GM21723 (cell line): ENCODE results near the gene RBMS2.
A peak's percentile ranks its signal among the peaks of the same experiment; 100 is the strongest.
"Not testable (repeated sequence)": the region's sequence is repeated elsewhere in the genome, so short reads cannot be mapped to it uniquely, and the experiment has no call there.

ENCODE experiments used
- ATAC-seq: cut with Tn5 transposase; IDR thresholded peaks from one replicate; pipeline ENCODE4 v1.9.1; 2021; ENCODE audit warnings: mild to moderate bottlenecking, moderate library complexity; ENCODE audit not compliant: unreplicated experiment

Gene RBMS2

DNA sequence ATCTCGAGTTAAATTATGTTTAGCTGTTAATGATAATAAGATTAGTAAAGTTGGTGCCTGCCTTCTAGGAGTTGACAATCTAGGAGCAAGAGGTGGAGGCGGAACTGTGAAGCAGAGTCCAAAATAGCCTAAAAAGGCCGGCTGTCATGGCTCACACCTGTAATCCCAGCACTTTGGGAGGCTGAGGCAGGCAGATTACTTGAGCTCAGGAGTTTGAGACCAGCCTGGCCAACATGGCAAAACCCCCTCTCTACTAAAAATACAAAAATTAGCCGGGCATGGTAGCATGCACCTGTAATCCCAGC lies 7.7 kb upstream of the RBMS2 start:
- ATAC-seq: not testable (repeated sequence)

- no peak for ATAC-seq
These were observed 3.8 kb upstream of the RBMS2 start for GRCh38 chr12:56517854-56518253.

GRCh38 chr12:56518570-56518969 lies 3.0 kb upstream of the RBMS2 start:
- no peak for ATAC-seq

DNA sequence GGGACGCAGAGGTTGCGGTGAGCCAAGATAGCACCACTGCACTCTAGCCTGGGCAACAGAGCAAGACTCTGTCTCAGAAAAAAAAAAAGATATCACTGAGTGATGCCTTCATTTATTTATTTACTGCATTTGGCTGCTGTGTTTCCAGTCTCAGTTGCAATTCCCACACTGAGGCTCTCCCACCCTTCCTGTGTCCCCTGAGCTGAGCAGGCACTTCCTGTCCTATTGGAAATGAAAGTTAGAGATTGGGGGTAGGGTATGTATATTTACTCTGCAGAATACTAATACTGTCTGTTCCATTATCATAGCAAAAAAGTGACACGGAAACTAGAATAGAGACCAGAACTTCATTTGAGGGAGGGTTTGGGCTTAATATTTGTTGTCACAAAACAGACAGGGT lies 1.6 kb upstream of the RBMS2 start:
- no peak for ATAC-seq

DNA sequence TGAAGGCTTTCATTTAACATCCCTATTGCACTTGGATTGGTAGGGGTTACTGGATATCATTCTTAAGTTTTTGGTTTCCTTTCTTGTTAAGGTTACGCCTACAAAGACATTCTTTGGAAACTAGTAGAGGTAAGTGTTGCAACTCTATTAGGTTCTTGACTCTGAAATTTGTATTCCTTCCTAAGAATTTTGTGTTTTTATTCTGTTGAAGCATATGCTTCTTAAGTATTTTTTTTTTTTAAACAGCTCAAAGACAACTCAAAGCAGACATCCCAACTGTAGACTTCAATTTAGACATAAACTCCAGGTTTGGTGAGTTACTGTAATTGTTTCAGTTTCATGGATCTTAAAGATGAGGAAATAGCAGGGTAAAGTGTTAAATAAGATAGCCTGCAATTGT lies 1.1 kb upstream of the RBMS2 start:
- ATAC-seq: no peak

DNA sequence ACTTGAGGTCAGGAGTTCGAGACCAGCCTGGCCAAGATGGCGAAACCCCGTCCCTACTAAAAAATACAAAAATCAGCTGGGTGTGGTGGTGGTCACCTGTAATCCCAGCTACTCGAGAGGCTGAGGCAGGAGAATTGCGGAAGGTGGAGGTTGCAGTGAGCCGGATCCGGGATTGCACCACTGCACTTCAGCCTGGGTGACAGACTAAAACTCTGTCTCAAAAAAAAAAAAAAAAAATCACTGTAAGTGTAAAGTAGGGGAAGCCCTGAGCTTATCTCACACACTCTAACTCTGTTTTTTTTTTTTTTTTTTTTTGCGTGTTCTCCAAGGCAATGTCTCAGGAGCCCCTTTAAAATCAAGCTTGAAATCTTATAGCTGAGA lies 421 bp upstream of the RBMS2 start:
- peak; percentile 9 for ATAC-seq

- no peak for ATAC-seq
These were observed 982 bp downstream of the RBMS2 start for GRCh38 chr12:56522411-56523193.

GRCh38 chr12:56528846-56529245 lies 7.2 kb downstream of the RBMS2 start:
- no peak for ATAC-seq

DNA sequence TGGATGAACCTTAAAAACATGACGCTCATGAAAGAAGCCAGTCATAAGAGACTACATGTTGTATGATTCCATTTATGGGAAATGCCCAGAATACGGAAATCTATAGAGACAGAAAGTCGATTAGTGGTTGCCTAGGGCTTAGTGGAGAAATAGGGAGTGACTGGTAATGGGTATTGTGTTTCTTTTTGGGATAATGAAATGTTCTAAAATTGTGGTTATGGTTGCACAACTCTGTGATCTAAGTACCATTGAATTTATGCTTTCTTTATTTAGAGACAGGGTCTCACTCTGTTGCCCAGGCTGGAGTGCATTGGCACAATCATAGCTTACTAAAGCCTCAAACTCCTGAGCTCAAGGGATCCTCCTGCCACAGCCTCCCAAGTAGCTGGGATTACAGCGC lies 8.0 kb downstream of the RBMS2 start:
- ATAC-seq: no peak

- no peak for ATAC-seq
These were observed 8.9 kb downstream of the RBMS2 start for GRCh38 chr12:56530390-56531055.

DNA sequence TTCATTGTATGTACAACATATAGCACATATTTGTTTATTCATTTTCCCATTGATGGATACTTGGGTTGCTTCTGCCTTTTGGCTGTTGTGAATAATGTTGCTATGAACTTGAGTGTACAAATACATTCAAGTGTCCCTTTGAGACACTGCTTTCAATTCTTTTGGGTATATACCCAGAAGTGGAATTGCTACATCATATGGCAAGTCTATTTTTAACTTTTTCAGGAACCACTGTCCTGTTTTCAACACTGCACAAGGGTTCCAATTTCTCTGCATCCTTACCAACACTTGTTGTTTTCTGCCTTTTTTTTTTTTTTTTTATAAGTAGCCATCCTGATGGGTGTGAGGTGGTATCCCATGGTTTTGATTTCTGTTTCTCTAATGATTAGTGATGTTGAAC lies 15.9 kb downstream of the RBMS2 start:
- ATAC-seq: no peak

DNA sequence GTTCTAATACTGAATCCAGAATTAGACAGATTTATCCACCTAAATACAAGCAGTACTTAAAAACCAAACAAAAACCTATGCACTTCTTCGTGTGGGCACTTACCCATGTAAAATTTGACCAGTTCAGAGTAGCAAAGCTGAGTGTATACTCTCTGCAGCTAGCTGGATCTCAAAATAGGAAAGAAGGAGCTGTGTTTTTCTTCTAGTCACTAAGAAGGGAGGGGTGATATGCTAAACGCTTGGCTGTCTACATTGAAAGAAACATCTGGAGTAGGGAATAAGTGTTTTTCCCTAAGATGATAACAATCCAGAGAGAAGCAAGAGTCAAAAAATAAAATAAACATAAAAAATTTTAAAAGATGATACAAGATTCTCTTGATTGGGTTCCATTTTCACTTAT lies 20.0 kb downstream of the RBMS2 start:
- ATAC-seq: no peak

- no peak for ATAC-seq
These were observed 20.5 kb downstream of the RBMS2 start for GRCh38 chr12:56542164-56542563.

GRCh38 chr12:56545023-56545604 lies 23.5 kb downstream of the RBMS2 start:
- no peak for ATAC-seq

DNA sequence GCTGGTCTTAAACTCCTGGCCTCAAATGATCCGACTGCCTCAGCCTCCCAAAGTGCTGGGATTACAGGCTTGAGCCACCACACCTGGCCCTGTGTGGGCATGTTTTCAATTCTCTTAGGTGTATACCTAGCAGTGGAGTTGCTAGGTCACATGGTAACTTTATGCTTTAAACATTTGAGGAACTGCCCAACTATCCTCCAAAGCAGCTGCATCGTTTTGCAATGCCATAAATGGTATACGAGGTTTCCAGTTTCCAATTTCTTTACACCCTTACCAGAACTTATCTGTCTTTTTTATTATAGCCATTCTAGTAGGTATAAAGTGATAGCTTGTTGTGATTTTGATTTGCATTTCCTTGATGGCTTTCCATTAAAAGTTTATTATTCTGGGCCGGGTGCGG lies 25.1 kb downstream of the RBMS2 start:
- ATAC-seq: no peak

DNA sequence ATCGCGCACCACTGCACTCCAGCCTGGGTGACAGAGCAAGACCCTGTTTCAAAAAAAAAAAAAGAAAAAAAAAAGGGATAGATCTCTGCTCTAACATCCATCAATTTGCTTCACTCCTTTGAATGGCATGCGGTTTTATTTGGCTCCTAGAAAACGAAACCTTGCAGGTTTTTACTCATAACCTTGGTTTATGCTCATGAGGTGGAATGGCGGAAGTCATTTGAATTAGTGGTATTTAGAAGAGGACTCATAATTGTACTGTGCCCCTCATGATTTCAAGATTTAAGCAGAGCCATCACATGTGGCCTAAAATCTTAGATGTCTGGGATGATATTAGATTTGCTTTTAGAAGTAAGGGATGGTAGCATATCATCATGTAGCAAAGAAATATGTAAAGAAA lies 29.4 kb downstream of the RBMS2 start:
- no peak for ATAC-seq

- peak; percentile 92 for ATAC-seq
These were observed 44.0 kb downstream of the RBMS2 start for GRCh38 chr12:56565510-56566101.

GRCh38 chr12:56568146-56568545 lies 46.5 kb downstream of the RBMS2 start:
- no peak for ATAC-seq

GRCh38 chr12:56571121-56571520 lies 49.5 kb downstream of the RBMS2 start:
- ATAC-seq: no peak

GRCh38 chr12:56572288-56572687 lies 50.7 kb downstream of the RBMS2 start:
- no peak for ATAC-seq

- ATAC-seq: no peak
These were observed 52.6 kb downstream of the RBMS2 start for GRCh38 chr12:56574210-56574609.

- not testable (repeated sequence) for ATAC-seq
These were observed 55.6 kb downstream of the RBMS2 start for GRCh38 chr12:56577248-56577647.
